ENCODE measurements around the gene FOXP2. TPM values are rescaled to one million over a fixed set of nuclear protein-coding genes. Genes with fewer than 3 reads are reported as not detected.
A peak's percentile ranks its signal among the peaks of the same experiment; 100 is the strongest.

FOXP2 gene
- total and polyA plus RNA-seq, 2 of the 4 experiments (the other 2 are of a cell fraction) = 0.89 to 1.1 TPM

DNA sequence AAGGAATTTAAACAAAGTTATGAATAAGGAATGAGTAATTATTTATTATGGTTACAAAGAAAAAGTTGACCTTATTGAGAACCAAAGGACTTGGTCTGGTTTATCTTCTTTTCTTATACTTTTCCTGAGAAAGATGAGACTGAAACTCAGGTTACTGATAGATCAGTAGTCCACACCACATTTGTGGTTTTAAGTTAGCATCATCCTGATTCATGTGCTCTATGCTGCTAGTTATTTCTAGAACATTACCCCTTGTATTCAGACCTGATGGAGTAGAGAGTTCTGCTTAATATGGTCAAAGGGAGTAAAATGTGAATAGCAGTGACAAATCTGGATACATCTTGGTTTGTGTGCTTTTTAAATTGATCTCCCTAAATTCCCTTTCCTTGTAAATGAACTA is 63.8 kb downstream of the FOXP2 start:
- Histone ChIP-seq H3K4me2 (ENCODE audit: low read depth, low read length) (no peak overlapping the region), H3K9ac (ENCODE audit: low read depth, low read length) (no peak overlapping the region), H3K36me3 (ENCODE audit: control insufficient read depth, insufficient read depth, low read length) (no peaks in the 10 kb centered on the region), H3K9me1 (ENCODE audit: insufficient read depth, low read length) (no peaks in the 10 kb centered on the region), H3K4ac (ENCODE audit: low read depth, low read length) (no peak overlapping the region), H3K27me3 (ENCODE audit: control insufficient read depth, insufficient read depth, low read length) (no peaks in the 10 kb centered on the region), H2AK9ac (replicated peaks; ENCODE audit: low read depth, low read length, poor library complexity) (no peak overlapping the region), H2BK20ac (ENCODE audit: low read depth, low read length) (no peak overlapping the region), H3K9me3 (ENCODE audit: control insufficient read depth, insufficient read depth, low read length) (no peaks in the 10 kb centered on the region), H3K56ac (ENCODE audit: extremely low read depth, insufficient read depth, low read length) (no peak overlapping the region), H4K5ac (ENCODE audit: low read depth, low read length) (no peak overlapping the region), H3K23ac (ENCODE audit: low read depth, low read length) (no peak overlapping the region), H4K91ac (ENCODE audit: insufficient read depth, low read depth, low read length) (no peak overlapping the region), H2BK120ac (ENCODE audit: low read depth, low read length) (no peak overlapping the region), H3K27ac (ENCODE audit: insufficient read depth, low read length) (no peak overlapping the region), H3K18ac (ENCODE audit: low read depth, low read length) (no peak overlapping the region), H3K14ac (replicated peaks; ENCODE audit: low read depth, low read length) (no peak overlapping the region), H4K20me1 (ENCODE audit: insufficient read depth, low read length) (no peaks in the 10 kb centered on the region), H3K4me1 (ENCODE audit: control insufficient read depth, insufficient read depth, low read length) (no peaks in the 10 kb centered on the region), H3K4me3 (ENCODE audit: insufficient read depth, low read depth, low read length) (no peak overlapping the region), H3K79me1 (ENCODE audit: low read depth in 1 of 2, low read length in 2 of 2) (no peaks in the 10 kb centered on the region), H2BK15ac (ENCODE audit: low read depth, low read length) (no peak overlapping the region), H2AK5ac (ENCODE audit: low read depth, low read length) (no peak overlapping the region), H2AFZ (replicated peaks; ENCODE audit: low read length, poor library complexity) (no peak overlapping the region), H2BK5ac (ENCODE audit: low read depth, low read length, poor library complexity, severe bottlenecking) (no peak overlapping the region), H4K8ac (ENCODE audit: low read depth in 2 of 2, low read length in 2 of 2) (no peak overlapping the region)
- in situ Hi-C loops (cut with MboI; ENCODE audit: low sequenced_read_pairs) (no loop called here), intact Hi-C loops (cut with micrococcal nuclease) (no loop called here), dilution Hi-C loops (cut with HindIII; ENCODE audit: low sequenced_read_pairs, unreplicated experiment) (no loop called here)
- ChIA-PET CTCF (no interaction called here), POLR2A (ENCODE audit: unreplicated experiment) (no interaction called here)
- peak; percentile 64 for DNase-seq
- no peak for TF ChIP-seq MAZ (IDR thresholded peaks at IDR 0.05; ENCODE audit: borderline replicate concordance, low read depth, low read length)
- no peak for TF ChIP-seq CEBPB (IDR thresholded peaks at IDR 0.05; ENCODE audit: low read depth, low read length)
- TF ChIP-seq CHD1 (IDR thresholded peaks at IDR 0.05; ENCODE audit: low read depth, low read length) = no peak
- BruUV-seq (replicated peaks) = no TSS peak
- ATAC-seq (ENCODE audit: low read depth) = peak; percentile 21; the same call in 1 of the 2 replicates

Measured in IMR-90 (cell line).